Activated CD4-positive, alpha-beta T cell treated with anti-CD3 and anti-CD28 coated beads, Interleukin-2, Interleukin-4, amounts not matched to agents 100 ng/mL and 50 ng/mL, durations not matched to agents 16 hours and 8 hours (primary cell): ENCODE measurements around the gene GMPPB.
A peak's percentile ranks its signal among the peaks of the same experiment; 100 is the strongest.

Experiments
- DNase-seq: peaks from one replicate; pipeline ENCODE4 v3.0.0-alpha.2; 2020; ENCODE audit warnings: low spot score

GMPPB gene

DNA sequence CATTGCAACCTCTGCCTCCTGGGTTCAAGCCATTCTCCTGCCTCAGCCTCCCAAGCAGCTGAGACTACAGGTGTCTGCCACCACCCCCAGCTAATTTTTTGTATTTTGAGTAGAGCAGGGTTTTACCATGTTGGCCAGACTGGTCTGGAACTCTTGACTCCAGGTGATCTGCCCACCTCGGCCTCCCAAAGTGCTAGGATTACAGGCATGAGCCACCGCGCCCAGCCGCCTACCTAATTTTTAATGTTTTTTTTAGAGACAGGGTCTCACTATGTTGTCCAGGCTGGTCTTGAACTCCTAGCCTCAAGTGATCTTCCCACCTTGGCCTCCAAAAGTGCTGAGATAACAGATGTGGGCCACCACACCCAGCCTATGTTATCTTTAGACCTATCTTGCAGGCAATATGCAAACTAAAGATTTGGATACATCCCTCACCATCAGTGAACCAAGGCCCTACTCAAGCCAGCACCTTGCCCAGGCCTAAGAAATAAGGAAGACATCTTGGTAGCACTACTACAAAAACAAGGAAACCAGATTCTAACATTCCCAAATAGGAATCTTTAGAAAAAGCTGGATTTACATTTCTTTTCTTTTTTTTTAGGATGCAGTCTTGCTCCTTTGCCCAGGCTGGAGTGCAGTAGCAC lies 6.3 kb upstream of the GMPPB start:
- no peak for DNase-seq

- DNase-seq: no peak
Observed at GRCh38 chr3:49727924-49728361, 4.2 kb upstream of the GMPPB start.

- no peak for DNase-seq
Observed at GRCh38 chr3:49727154-49727923, 3.6 kb upstream of the GMPPB start.

GRCh38 chr3:49725906-49726681 lies 2.3 kb upstream of the GMPPB start:
- DNase-seq: no peak

DNA sequence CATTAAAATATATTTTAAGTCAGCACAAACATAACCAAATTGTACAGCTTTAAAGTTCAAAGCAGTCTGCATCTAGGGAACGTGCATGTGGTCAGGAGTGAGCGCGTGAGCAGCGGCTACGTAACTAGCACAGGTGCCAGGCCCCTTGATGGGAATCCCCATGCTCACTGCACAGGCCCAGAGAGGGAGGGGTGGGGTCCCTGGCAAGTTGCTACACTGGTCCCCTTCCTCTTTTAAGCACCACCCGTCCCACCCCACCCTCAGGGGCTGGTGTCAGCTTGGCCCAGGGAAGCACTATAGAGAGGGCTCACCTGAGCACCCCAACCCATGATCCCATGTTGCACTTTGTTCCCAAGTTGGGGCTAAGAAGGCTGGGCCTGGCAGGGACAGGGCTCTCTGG lies 835 bp upstream of the GMPPB start:
- DNase-seq: no peak

- DNase-seq: peak; percentile 62
Observed at GRCh38 chr3:49723296-49723627, 489 bp downstream of the GMPPB start.

DNA sequence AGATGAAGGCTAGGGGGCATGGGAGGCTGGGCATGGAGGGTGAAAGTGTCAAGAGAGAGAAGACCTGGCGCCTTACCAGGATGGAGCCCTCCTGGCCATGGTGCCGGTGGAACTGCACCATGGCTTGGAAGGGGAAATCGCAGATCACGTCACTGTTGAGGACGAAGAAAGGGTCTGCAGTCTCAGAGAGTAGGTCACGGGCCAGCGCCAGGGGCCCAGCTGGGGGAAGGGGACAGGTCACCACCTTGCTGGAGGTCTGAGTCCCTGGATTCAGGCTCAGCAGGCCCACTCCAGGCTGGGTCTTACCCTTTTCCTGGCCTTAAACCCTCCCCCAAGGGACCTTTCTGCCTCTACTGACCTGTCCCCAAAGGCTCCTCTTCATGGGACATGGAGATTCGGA lies 855 bp downstream of the GMPPB start:
- no peak for DNase-seq

DNA sequence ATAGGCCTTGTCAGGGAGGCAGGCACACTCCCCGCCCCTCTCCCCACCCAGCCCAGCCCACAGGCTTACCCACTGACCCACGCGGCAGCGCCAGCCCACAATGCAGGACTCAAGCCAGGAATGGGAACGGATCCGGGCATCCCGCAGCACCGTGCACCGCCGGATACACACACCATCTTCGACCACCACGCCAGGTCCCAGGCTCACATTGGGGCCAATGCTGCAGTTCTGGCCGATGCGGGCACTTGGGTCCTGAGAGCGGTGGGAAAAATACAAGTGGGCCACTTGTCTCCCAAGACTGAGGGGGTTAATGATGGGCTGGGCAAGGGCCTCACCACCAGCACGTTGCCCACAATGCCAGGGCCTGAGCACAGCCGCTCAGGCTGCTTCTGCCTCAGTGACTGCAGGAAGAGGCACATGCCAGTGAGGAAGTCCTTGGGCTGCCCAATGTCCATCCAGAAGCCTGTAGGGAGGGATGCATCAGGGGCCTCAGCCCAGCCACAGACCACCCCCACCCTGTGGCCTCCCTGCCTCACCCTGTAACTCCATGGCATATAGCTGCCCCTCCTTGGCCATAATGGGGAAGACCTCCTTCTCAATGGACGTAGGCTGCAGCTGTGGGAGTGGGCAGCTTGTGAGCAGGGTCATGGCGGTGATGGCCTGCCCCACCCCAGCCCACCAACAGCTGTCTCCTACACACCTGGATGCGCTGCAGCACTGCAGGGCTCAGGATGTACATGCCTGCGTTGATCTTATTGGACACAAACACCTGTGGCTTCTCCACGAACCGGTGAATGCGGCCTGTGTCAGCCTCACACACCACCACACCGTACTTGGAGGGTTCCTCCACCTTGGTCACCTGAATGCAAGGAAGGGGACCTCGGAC lies 1.6 kb downstream of the GMPPB start:
- DNase-seq: no peak

DNA sequence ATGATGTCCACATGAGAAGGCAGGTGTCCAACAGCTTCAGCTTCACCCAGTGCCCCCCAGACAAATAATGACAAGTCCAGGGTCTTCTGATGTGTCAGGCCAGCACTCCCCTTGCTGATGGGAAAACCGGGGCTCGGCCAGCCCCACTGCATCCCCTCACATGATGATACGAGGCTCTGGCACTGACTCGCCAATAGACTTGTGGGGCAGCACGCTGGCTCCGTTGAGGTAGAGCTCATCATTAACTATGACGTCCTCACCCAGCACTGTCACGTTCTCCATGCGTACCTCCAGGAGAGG lies 2.2 kb downstream of the GMPPB start:
- no peak for DNase-seq

GRCh38 chr3:49720855-49721595 lies 2.7 kb downstream of the GMPPB start:
- no peak for DNase-seq

- peak; percentile 90 for DNase-seq
Observed at GRCh38 chr3:49719214-49719884, 4.4 kb downstream of the GMPPB start, which contains the start of gene AMIGO3. Gene AMIGO3 (minus strand): TSS chr3:49719684. CDS start chr3:49719465, 219 bp downstream.

DNA sequence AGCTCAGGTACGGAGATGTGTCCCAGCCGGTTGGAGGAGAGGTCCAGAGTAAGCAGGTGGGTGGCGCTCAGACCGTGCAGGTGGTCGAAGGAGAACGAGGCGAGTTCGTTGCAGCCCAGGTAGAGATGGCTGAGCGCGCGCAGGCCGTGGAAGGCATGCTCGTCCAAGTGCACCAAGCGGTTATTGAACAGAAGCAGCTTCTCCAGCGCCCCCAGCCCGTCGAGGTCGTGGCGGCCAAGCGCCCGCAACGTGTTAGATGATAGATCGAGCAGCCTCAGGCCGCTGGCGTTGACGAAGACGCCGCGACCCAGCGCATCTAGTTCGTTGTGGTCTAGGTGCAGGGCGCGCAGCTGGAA lies 4.9 kb downstream of the GMPPB start:
- DNase-seq: no peak

DNA sequence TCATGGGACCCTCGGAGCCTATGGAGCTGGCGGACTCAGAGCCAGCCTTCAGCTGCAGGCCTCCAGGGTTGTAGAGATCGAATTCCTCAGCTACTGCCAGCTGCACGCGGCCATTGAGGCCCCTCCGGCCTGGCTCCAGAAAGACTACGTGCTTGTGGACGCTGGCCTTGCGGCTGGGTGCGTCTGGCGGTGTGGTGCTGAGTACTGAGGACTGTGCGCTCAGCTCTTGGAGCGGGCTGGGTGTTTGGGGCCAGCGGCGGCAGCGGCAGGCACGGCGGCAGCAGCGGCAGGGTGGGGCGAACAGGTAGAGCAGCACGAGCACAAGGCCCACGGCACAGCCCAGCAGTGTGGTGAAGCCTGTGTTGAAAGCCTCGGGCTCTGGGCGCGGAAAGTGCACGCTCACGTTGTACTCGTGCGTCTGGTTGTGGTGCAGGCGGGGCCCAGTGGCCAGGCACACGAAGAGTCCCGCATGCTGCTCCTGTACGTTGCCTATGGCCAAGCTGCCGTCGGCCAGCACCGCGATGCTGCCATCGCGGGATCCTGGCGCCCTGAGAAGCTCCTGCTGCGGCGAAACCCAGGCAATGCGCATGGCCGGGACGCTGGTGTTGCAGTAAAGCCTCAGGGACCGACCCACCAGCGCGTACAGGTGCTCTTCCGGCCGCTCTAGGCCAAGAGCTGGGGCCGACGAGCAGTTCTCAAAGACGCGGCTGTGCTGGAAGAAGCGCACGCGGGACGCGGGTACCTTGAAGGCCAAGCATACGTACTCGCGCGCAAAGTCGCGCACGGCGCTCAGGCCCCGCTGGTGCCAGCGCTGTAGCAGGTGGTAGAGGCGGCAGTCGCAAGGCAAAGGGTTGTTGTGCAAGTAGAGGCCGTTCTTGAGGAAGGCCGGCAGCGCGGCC lies 5.5 kb downstream of the GMPPB start:
- no peak for DNase-seq

- DNase-seq: no peak
Observed at GRCh38 chr3:49717211-49717958, 6.4 kb downstream of the GMPPB start.

GRCh38 chr3:49716691-49717210 lies 7.0 kb downstream of the GMPPB start:
- no peak for DNase-seq

- DNase-seq: no peak
Observed at GRCh38 chr3:49716169-49716568, 7.6 kb downstream of the GMPPB start.

GRCh38 chr3:49715611-49716121 lies 8.1 kb downstream of the GMPPB start:
- DNase-seq: no peak

GRCh38 chr3:49714728-49715550 lies 8.8 kb downstream of the GMPPB start:
- no peak for DNase-seq
